HG03439 (cell line): ENCODE data around the gene DNAL4.
"Not testable (repeated sequence)": the region's sequence is repeated elsewhere in the genome, so short reads cannot be mapped to it uniquely, and the experiment has no call there.

Experiments
- ATAC-seq: cut with Tn5 transposase; IDR thresholded peaks from one replicate; pipeline ENCODE4 v1.9.1; 2021; ENCODE audit warnings: mild to moderate bottlenecking, moderate library complexity; ENCODE audit not compliant: unreplicated experiment

DNAL4 gene

GRCh38 chr22:38828191-38828590, 34.2 kb upstream of the DNAL4 start:
- ATAC-seq: no peak

- no peak for ATAC-seq
Observed at GRCh38 chr22:38827510-38827909, 33.6 kb upstream of the DNAL4 start.

DNA sequence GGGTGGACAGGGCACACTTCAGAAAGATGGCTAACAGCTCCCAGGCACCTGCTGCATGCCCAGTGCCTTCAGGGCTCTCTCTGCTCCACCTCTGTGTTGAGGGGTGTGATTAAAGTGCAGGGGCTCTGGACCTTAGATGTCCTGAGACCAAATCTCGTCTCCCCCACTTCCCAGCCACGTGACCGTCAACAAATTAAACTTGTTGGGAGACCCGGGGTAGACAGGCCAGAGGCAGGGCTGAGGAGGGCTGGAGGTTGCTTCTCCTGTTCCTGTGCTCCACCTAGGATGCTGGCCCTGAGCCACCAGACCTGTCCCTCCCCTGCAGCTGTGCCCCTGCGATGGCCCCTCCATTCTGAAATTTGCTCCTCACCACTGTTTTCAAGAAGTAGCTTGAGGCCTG, 32.9 kb upstream of the DNAL4 start:
- ATAC-seq: no peak

DNA sequence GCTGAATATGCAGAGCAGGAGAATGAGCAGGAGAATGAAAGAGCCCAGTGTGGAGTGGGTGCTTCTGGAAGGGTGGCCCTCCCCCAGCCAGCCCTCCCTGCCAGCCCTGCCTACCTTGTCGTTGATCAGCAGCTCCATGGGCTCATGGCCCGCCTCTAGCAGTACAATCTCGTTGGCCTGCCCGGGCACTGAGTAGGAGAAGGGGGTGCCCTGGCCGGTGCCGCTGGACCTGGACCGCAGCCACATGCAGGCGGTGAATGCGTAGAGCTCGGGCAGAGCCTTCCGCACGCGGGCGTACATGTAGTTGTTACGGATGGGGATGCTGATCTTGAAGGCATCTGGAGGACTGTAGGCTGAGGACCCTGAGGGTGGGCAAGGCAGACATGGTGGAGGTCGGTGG, 32.4 kb upstream of the DNAL4 start:
- ATAC-seq: no peak

DNA sequence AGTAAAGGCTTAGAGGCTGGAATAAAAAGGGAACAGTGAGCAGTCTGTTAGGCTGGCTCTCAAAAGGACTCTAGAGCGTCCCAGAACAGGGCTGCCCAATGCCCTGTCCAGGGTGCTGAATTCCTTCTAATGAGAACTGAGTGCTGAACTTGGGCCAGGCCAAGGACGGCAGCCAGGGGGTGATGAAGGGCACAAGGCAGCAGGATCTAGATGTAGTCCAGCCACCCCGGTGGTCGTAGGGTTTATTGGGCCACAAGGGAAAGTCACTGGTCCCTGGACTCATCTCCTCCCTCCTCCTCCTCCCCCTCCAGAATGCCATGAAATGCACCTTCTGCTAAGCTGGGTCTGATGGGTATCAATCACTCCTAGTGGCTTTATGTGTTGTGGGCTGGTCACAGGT, 30.6 kb upstream of the DNAL4 start:
- ATAC-seq: no peak

GRCh38 chr22:38823637-38824036, 29.7 kb upstream of the DNAL4 start:
- ATAC-seq: no peak

DNA sequence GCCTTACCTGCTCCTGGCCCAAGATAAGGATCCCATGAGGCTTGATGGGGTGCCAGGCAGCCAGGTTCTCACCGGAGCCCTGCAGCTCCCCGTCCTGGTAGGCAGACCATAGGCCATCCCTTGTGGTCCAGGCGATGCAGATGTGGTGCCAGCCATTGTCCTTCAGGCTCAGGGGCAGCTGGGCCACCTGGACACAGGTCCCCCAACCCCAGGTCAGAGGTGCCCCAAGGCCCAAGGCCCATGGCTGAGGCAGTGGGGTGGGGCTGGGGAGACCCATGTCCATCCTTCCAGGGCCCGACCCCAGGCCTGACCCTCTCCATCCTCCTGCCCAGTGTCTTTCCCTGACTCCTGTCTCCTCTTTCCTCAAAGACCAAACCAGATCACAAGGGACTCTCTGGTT, 29.1 kb upstream of the DNAL4 start:
- ATAC-seq: no peak

DNA sequence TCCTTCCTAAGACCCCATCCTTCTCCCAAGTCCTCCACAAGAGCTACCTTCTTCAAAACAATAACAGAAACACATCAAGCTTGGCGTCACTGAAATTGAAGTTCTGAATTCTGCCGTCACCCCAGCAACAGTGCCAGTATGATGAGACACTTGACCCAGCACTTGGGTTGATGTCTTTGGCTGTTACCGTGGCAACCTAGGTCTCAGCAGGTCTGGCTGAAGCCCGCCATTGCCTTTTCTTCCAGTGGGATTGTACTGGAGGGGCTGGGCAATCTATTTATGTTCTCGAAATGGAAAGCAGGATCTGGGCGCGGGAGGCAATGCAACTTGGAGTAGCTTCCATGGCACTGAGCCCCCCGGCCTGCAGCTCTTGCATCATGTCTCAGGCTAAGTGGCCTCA, 26.1 kb upstream of the DNAL4 start:
- ATAC-seq: no peak

DNA sequence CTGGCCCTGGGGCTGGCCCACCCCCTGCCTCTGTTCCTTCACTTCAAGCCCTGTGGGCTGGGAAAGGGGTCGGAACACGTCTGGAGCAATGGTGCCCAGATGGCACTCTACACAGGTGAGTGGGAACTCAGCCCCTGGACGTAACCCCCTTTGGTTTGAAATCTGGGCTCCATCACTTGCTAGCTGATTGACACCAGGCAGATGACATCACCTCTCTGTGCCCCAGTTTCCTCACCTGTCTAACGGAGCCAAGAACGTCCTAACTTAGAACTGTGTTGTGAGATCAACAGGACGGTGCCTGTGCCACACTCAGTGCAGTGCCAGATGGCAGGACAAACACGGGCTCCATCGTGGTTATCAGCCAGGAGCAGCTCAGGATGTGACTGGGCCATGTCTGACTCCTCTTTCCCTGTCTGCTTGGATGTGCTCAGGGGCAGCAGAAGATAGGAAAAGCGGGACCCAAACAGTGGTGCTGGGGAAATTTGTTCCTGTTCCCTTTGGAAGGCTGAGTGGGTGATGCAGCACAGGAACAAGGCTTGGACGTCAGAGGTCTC, 25.5 kb upstream of the DNAL4 start:
- no peak for ATAC-seq

DNA sequence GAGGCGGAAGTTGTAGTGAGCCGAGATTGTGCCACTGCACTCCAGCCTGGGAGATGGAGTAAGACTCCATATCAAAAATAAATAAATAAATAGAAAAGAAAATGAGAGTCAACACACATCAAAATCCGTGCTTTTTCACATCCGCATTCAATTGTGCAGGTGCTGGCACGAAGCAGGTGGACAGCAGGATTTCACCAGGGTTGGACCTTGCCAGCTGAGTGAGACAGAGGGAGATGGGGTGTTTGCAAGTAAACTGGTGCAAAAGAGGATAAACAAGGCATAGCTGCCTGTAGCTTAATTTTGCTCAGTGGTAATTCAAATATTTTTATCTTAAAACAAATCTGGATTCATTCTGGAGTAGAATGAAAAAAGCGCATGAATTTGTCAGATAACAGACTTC, 23.3 kb upstream of the DNAL4 start:
- ATAC-seq: no peak

DNA sequence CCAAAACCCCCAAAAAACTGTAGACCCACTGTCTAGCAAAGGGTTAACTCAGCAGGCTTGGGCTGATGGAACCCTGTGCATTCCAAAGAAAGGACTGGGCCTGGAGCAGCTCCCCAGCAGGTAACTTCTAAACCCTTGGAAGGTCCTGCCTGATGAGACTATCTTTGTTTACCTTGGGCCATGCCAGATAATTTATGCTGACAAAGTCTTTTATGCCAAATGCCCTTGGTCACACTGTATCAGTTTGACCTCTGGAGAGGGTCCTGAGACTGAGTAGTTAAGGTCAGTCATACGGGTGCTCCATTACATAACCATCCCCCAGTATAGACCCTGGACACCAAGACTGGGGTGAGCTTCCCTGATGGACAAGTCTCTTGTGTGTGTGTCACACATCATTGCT, 21.9 kb upstream of the DNAL4 start:
- ATAC-seq: no peak

DNA sequence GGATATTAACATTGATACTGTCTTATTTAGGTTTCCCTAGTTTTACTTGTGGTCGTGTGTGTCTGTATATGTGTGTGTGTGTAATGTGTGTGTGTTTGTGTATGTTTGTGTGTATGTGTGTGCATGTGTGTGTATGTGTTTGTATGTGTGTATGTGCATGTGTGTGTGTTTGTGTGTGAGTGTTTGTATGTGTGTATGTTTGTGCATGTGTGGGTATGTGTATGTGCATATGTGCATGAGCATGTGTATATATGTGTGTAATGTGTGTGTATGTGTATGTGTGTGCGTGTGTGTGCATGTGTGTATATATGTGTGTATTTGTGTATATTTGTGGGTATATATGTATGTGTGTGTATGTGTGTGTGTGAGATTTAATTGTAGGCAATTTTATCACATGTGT, 17.3 kb upstream of the DNAL4 start:
- no peak for ATAC-seq

DNA sequence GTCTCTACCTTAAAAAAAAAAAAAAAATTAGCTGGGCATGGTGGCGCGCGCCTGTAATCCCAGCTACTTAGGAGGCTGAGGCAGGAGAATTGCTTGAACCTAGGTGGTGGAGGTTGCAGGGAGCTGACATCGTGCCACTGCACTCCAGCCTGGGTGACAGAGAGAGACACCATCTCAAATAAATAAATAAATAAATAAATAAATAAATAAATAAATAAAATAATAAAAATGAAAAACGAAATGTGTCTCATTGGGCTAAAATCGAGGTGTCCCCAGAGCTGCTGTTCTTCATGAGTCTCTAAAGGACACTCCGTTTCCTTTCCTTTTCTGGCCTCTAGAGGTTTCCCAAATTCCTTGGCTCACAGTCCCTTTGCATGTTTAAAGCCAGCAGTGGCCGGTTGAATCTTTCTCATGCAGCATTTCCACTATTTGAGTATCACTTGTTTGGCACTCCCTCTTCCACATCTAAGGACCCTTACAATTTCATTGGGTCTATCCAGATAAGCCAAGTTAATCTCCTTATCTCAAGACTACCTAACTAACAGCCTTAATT, 11.2 kb upstream of the DNAL4 start:
- ATAC-seq: not testable (repeated sequence)

DNA sequence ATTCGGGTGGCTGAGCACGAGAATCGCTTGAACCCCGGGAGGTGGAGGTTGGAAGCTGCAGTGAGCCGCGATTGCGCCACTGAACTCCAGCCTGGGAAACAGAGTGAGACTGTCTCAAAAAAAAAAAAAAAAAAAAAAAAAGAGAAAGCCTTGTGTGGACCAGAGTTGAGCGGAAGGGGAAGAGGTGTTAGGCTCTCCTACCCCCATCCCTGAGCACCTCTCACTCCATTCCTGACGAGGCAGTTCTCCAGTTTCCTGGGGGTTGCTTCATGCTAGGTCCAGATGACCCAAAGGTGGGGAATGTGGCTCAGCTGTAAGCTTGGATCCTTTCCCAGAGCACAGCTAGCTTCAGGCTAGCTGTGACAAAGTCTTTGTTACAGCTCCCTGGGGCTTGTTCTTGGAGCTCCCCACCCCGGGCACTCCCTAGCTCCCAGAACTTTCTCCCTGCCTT, 8.8 kb upstream of the DNAL4 start:
- ATAC-seq: no peak

- no peak for ATAC-seq
Observed at GRCh38 chr22:38799265-38800002, 5.5 kb upstream of the DNAL4 start.

GRCh38 chr22:38798496-38798895, 4.6 kb upstream of the DNAL4 start:
- no peak for ATAC-seq

- ATAC-seq: no peak
Observed at GRCh38 chr22:38796262-38796957, 2.5 kb upstream of the DNAL4 start.

DNA sequence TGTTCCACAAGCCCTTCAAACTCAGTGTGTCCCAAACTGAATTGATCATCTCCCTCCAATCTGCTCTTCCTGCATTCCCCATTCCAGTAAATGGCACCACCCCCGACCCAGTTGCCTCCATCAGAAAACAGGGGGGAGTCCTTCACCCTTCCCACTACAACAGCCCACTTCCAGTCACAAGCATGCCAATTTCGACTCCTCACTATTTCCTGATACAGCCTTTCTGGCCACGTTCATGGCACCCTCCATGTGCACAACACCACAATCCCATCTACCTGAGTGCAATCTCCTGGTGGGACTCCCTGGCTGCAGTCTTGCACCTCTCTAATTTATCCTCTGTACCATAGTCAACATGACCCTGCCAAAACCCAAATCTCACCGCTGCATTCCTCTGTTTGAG, 1.6 kb upstream of the DNAL4 start:
- ATAC-seq: no peak

GRCh38 chr22:38793317-38793716, 626 bp downstream of the DNAL4 start:
- ATAC-seq: no peak

DNA sequence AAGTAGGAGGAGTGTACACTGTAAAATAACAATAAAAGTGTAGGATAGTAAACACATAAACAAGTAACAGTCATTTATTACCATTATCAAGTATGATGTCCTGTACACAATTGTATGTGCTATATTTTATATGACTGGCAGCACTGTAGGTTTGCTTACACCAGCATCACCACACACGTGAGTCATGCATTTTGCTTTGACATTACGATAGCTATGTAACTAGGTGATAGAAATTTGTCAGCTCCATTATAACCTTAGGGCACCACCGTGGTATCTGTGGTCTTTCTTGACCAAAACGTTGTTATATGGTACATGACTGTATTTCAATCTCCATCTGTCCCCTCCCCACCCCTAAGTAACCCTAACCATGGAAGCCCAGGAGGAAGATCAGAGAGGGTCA, 1.1 kb downstream of the DNAL4 start:
- ATAC-seq: no peak

DNA sequence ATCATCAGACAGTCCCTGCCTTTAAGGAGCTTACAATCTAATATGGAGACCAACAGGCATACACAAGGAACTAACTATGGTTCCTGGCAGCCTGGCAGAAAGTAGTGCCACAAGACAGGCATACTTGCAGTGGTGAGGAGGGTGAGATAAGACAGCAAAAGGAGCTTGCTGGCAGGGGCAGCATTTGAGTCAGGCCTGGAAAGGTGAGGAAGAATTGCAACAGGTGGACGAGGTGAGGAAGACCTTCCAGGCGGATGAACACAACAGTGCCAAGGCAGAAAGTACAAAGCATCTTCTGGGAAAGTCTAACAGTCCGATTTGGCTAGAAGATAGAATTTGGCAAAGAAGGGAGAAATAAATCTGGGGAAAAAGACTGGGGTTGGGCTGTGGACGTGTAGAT, 4.3 kb downstream of the DNAL4 start:
- ATAC-seq: no peak

DNA sequence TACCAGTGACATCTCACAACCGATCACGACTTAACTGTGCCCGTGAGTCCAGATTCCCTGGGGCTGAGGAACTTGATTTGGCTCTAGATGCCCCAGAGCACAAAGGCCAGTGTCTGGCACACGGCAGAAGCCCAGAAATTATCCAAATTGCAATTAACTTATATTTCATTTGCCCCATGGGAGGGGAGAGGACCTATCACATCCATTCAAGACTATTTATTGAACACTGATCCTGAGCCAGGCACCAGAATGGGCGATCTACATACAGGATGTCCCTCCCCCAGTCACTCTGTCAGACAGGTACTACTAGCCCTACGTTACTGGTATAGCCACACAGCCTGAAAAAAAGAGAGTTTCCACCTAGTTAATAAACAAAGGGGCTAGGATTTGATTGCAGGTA, 5.1 kb downstream of the DNAL4 start:
- ATAC-seq: no peak
